Ovary (tissue), 9 donors: ENCODE data around the gene KRTAP4-16. TPM values are rescaled to one million over a fixed set of nuclear protein-coding genes. Genes with fewer than 3 reads are reported as not detected.

ENCODE experiments used
- DNase-seq, 5 donors: peaks; one replicate each; pipeline ENCODE4 v3.0.0-alpha.2; 2019 to 2020
- H3K27ac ChIP-seq, 2 donors: fragments of 200-600 bp; one replicate each; pipeline versions ENCODE4 v1.5.1 to v1.8.0; 2019 to 2022
- H3K27me3 ChIP-seq: fragments of 200-600 bp; one replicate; pipeline ENCODE4 v1.8.0; 2022
- H3K36me3 ChIP-seq: fragments of 200-600 bp; sonication (generic); one replicate; pipeline ENCODE4 v1.5.1; 2019
- H3K4me1 ChIP-seq: one replicate; pipeline ENCODE4 v1.8.1; 2013; ENCODE audit warnings: mild to moderate bottlenecking, moderate library complexity; ENCODE audit not compliant: insufficient read depth
- H3K4me3 ChIP-seq: fragments of 200-600 bp; sonication (generic); one replicate; pipeline ENCODE4 v1.5.1; 2017
- H3K9me3 ChIP-seq, 2 donors: fragments of 200-600 bp in 1 of 2; sonication (generic) in 1 of 2; one replicate each; pipeline versions ENCODE4 v1.5.1 to v1.8.1; 2013 to 2019; ENCODE audit warnings: mild to moderate bottlenecking in 1 of 2, moderate library complexity in 1 of 2
- EP300 ChIP-seq: sonication (generic); formaldehyde crosslinking; IDR thresholded peaks from one replicate; pipeline ENCODE4 v1.6.1; 2017; ENCODE audit warnings: antibody characterized with exemption
- POLR2A ChIP-seq: fragments of 450-650 bp; IDR thresholded peaks from one replicate; pipeline ENCODE4 v1.6.1; 2017; ENCODE audit warnings: antibody characterized with exemption, mild to moderate bottlenecking, moderate library complexity
- WGBS, 3 donors: extraction: QIAGEN DNeasy Blood & Tissue Kit in 1 of 3; methylation state at CpG; one replicate each; pipeline versions ENCODE4 v1.1.5 to v1.1.7; 2013 to 2017; 5-methylcytosine and 5-hydroxymethylcytosine counted together
- intact Hi-C, 4 donors: fragments of 100-400 bp; cut with DNase I; formaldehyde crosslinking; loops; one replicate each; pipeline versions ENCODE4 v1.11.0 to v1.15.1; 2022 to 2023
- polyA plus RNA-seq, 2 donors: library from polyadenylated mRNA; stranded (reverse); fragments of 200-250 nt in 1 of 2; fragments of 350-450 nt in 1 of 2; fragmentation: Illumina TruSeq in 1 of 2; extraction: RNeasy Lipid Tissue Mini Kit (QIAGEN cat#74804) in 1 of 2; gene quantifications; one replicate each; pipeline ENCODE4 v1.2.3, GENCODE V29; 2013 to 2014
- total RNA-seq, 7 donors: library from RNA; depleted of rRNA in 2 of 7; stranded (reverse); fragments of >200 nt in 2 of 7; fragmentation: NEBNext Ultra II Directional in 3 of 7; extraction: Animal tissue kit (Norgen Biotek cat#: 25700) in 3 of 7; gene quantifications; one replicate each; pipeline versions ENCODE4 v1.1.0 to v1.2.4, GENCODE V29; 2016 to 2023
- TF ChIP-seq, protein P1 (sequence below), 3 donors: fragments of 450-650 bp in 2 of 3; fragments of 200-600 bp in 1 of 3; IDR thresholded peaks; one replicate each; pipeline versions ENCODE4 v1.5.1 to v1.8.0; 2016 to 2022; ENCODE audit warnings: antibody characterized with exemption in 3 of 3, mild to moderate bottlenecking in 1 of 3
- donor health status: DM: no; HTN: no; CAD: no; lungs with moderate emphysema.
- donor health status: DM: no; HTN: no; CAD: no.
- donor health status: Bipolar disorder and iron deficiency.
- donor health status: DM: yes; HTN: yes; CAD: no.
- donor health status: DM: no; HTN: no; CAD: no.
- donor health status: DM: yes; HTN: yes; CAD: no.

Gene KRTAP4-16
- total and polyA plus RNA-seq, 9 donors, result not detected

DNA sequence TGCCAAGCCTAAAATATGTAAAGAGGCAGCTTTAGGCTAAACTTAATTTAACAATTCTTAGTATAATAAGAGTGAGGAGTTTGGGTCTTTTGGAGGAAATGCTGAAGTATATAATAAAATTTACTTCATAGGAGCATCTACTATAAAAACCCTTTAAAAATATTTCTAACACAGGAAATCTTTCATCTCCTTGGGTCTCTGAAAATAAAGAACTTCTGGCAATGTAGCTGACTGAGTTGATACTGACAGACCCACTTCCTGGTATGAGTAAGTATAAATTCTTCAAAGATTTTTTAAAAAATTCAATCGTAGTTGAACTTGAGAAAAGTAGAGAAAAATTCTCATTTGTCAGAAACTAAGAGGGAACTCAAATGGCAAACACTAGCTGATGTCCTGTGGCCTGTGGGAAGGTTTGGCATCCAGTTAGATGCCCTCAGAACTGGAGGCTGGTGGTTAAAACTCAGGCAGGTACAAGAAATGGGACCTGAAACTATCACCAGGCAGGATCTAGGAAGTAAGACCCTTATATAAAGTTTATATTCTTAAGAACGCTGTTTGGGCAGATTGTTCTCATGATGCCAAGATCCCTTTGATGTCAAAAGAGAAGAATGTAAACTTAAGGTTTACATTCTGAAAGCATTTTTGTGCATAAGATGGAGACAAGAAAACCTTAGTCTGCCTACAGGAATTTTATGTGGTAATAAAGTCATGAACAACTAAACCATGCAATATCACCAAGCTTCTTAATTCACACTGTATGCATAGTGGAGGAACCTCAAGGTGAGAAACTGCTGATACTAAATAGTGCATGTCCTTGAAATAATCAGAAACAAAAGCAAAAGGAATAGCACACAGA is 32.1 kb upstream of the KRTAP4-16 start:
- Histone ChIP-seq H3K36me3 (no peaks in the 10 kb centered on the region), H3K4me3 (no peak overlapping the region), H3K27ac (no peak overlapping the region), H3K4me1 (no peaks in the 10 kb centered on the region), H3K27me3 (no peaks in the 10 kb centered on the region), H3K9me3 (no peaks in the 10 kb centered on the region)
- TF ChIP-seq POLR2A, result no peak
- TF ChIP-seq EP300, result no peak
- TF ChIP-seq, protein P1, sequence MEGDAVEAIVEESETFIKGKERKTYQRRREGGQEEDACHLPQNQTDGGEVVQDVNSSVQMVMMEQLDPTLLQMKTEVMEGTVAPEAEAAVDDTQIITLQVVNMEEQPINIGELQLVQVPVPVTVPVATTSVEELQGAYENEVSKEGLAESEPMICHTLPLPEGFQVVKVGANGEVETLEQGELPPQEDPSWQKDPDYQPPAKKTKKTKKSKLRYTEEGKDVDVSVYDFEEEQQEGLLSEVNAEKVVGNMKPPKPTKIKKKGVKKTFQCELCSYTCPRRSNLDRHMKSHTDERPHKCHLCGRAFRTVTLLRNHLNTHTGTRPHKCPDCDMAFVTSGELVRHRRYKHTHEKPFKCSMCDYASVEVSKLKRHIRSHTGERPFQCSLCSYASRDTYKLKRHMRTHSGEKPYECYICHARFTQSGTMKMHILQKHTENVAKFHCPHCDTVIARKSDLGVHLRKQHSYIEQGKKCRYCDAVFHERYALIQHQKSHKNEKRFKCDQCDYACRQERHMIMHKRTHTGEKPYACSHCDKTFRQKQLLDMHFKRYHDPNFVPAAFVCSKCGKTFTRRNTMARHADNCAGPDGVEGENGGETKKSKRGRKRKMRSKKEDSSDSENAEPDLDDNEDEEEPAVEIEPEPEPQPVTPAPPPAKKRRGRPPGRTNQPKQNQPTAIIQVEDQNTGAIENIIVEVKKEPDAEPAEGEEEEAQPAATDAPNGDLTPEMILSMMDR (IDR thresholded peaks at IDR 0.05), result no peak
- DNase-seq, result no peak
- WGBS, 3 donors, result 40 to 63% (median 46%) methylated on average over 2 of the region's 2 CpGs
- intact Hi-C loops, result no loop called here

DNA sequence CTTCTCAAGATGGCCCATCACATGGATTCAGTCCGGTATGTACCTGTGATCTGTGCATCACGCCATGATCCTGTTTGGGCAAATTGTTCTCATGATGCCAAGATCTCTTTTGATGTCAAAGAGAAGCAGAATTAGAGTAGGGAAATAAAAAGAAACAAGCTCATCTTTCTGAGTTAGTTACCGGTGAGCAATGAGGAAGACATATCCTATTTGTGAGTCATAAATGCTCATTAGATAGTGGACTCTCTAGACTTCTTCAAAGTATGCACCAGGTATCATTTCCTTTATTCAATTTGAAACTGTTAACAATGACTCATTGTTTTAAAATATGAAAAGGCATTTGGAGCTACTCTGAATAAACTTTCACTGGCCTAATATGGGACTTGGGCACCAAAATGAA is 30.0 kb upstream of the KRTAP4-16 start:
- Histone ChIP-seq H3K27me3 (no peaks in the 10 kb centered on the region), H3K4me3 (no peak overlapping the region), H3K27ac (no peak overlapping the region), H3K36me3 (no peaks in the 10 kb centered on the region), H3K4me1 (no peaks in the 10 kb centered on the region), H3K9me3 (no peaks in the 10 kb centered on the region)
- TF ChIP-seq, protein P1 (IDR thresholded peaks at IDR 0.05), result no peak
- TF ChIP-seq POLR2A (no peak), EP300 (no peak)
- DNase-seq, result no peak
- WGBS, 3 donors, result 86 to 93% (median 89%) methylated on average over 3 of the region's 3 CpGs
- intact Hi-C loops, result no loop called here

- H3K27me3 ChIP-seq, result no peaks in the 10 kb centered on the region
- intact Hi-C loops, result no loop called here
- no peaks in the 10 kb centered on the region for H3K36me3 ChIP-seq
- H3K9me3 ChIP-seq, result no peaks in the 10 kb centered on the region
- DNase-seq, result no peak
- H3K27ac ChIP-seq, result no peak overlapping the region
- TF ChIP-seq POLR2A (no peak), EP300 (no peak)
- TF ChIP-seq, protein P1 (IDR thresholded peaks at IDR 0.05), result no peak
- WGBS, 3 donors, result 21 to 54% (median 31%) methylated on average over 1 of the region's 1 CpG
- no peaks in the 10 kb centered on the region for H3K4me1 ChIP-seq
- no peak overlapping the region for H3K4me3 ChIP-seq
Measured at GRCh38 chr17:41127371-41127770, 25.4 kb upstream of the KRTAP4-16 start.

DNA sequence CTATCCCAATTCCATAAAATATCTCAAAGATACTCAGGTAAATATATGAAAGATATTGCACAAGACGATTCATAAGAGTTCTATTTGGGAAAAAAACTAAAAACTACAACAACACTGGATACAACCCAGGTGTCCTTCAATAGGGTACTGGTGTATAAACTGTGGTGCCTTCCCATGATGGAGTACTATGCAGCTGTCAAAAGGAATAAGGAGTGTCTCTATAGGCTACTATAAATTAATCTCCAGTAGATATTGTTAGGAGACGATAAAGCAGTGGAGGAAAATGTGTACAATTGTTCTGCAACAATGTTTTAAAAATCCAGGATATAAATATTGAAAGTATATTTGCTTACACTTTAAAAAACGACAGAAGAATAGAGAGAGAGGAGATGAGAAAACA is 24.4 kb upstream of the KRTAP4-16 start:
- no peak for TF ChIP-seq POLR2A
- TF ChIP-seq EP300, result no peak
- TF ChIP-seq, protein P1 (IDR thresholded peaks at IDR 0.05), result no peak
- intact Hi-C loops, result no loop called here
- H3K27me3 ChIP-seq, result no peaks in the 10 kb centered on the region
- H3K9me3 ChIP-seq, result no peaks in the 10 kb centered on the region
- 89 to 91% (median 90%) methylated on average over 3 of the region's 3 CpGs for WGBS, 3 donors
- no peak for DNase-seq
- no peak overlapping the region for H3K4me3 ChIP-seq
- H3K4me1 ChIP-seq, result no peaks in the 10 kb centered on the region
- H3K27ac ChIP-seq, result no peak overlapping the region
- no peaks in the 10 kb centered on the region for H3K36me3 ChIP-seq
